ENCODE data around the gene PEX7.
"Not testable (repeated sequence)": the region's sequence is repeated elsewhere in the genome, so short reads cannot be mapped to it uniquely, and the experiment has no call there.

The PEX7 gene

GRCh38 chr6:136791296-136792094 is 30.9 kb upstream of the PEX7 start:
- peak; percentile 45 for DNase-seq

- no peak for DNase-seq
Measured at GRCh38 chr6:136792095-136792409, 30.3 kb upstream of the PEX7 start.

- peak; percentile 95 for DNase-seq
Measured at GRCh38 chr6:136792410-136793262, 29.8 kb upstream of the PEX7 start, which contains the start of gene MAP3K5. MAP3K5 (minus strand) TSS chr6:136792477; CDS start chr6:136792157, 320 bp downstream.

- DNase-seq: peak; percentile 15
Measured at GRCh38 chr6:136793363-136793762, 29.0 kb upstream of the PEX7 start.

- no peak for DNase-seq
Measured at GRCh38 chr6:136795386-136795785, 27.0 kb upstream of the PEX7 start.

GRCh38 chr6:136795996-136796395 is 26.4 kb upstream of the PEX7 start:
- no peak for DNase-seq

GRCh38 chr6:136798044-136798443 is 24.3 kb upstream of the PEX7 start:
- DNase-seq: no peak

GRCh38 chr6:136801581-136801980 is 20.8 kb upstream of the PEX7 start:
- DNase-seq: no peak

- DNase-seq: no peak
Measured at GRCh38 chr6:136803608-136804007, 18.8 kb upstream of the PEX7 start.

GRCh38 chr6:136809091-136809860 is 13.1 kb upstream of the PEX7 start:
- no peak for DNase-seq

GRCh38 chr6:136811272-136811671 is 11.1 kb upstream of the PEX7 start:
- no peak for DNase-seq

- DNase-seq: no peak
Measured at GRCh38 chr6:136812174-136812573, 10.2 kb upstream of the PEX7 start.

- not testable (repeated sequence) for DNase-seq
Measured at GRCh38 chr6:136815608-136816007, 6.8 kb upstream of the PEX7 start.

GRCh38 chr6:136816656-136817055 is 5.7 kb upstream of the PEX7 start:
- no peak for DNase-seq

GRCh38 chr6:136820561-136820960 is 1.8 kb upstream of the PEX7 start:
- no peak for DNase-seq

- DNase-seq: peak; percentile 26
Measured at GRCh38 chr6:136822046-136822375, 381 bp upstream of the PEX7 start.

GRCh38 chr6:136823128-136823660 is 802 bp downstream of the PEX7 start:
- DNase-seq: no peak

- DNase-seq: no peak
Measured at GRCh38 chr6:136826216-136826615, 3.8 kb downstream of the PEX7 start.

- DNase-seq: no peak
Measured at GRCh38 chr6:136831873-136832562, 9.6 kb downstream of the PEX7 start.

GRCh38 chr6:136840276-136841001 is 18.0 kb downstream of the PEX7 start:
- DNase-seq: no peak

- DNase-seq: no peak
Measured at GRCh38 chr6:136843210-136843609, 20.8 kb downstream of the PEX7 start.

- DNase-seq: no peak
Measured at GRCh38 chr6:136846046-136846445, 23.7 kb downstream of the PEX7 start.

All from stimulated activated CD4-positive, alpha-beta T cell treated with anti-CD3 and anti-CD28 coated beads, Interleukin-4, amount 100 ng/mL, for 1 hour (primary cell).